NCI-H345 treated with DMSO at 0.1 percent for 48 hours (cell line): ENCODE data around the gene ZFYVE27.
A peak's percentile ranks its signal among the peaks of the same experiment; 100 is the strongest.

Experiments used
- DNase-seq: peaks from one replicate; lab custom pipeline; 2025; ENCODE audit not compliant: unreplicated experiment; lab: John Stamatoyannopoulos, UW

ZFYVE27 gene

GRCh38 chr10:97766996-97767924 is 30.3 kb downstream of the ZFYVE27 start:
- no peak for DNase-seq

GRCh38 chr10:97768322-97769315 is 31.7 kb downstream of the ZFYVE27 start:
- DNase-seq, result no peak

- DNase-seq, result no peak
Observed at GRCh38 chr10:97770255-97770654, 33.3 kb downstream of the ZFYVE27 start.

GRCh38 chr10:97771055-97771891 is 34.3 kb downstream of the ZFYVE27 start:
- no peak for DNase-seq

- no peak for DNase-seq
Observed at GRCh38 chr10:97771913-97772823, 35.2 kb downstream of the ZFYVE27 start, which contains the start of gene SFRP5. Gene SFRP5, minus strand, starts transcription at chr10:97771999. Its CDS starts 166 bp downstream, at chr10:97771833.

GRCh38 chr10:97773096-97773495 is 36.2 kb downstream of the ZFYVE27 start:
- no peak for DNase-seq

GRCh38 chr10:97774811-97775294 is 37.9 kb downstream of the ZFYVE27 start:
- DNase-seq, result no peak

- DNase-seq, result no peak
Observed at GRCh38 chr10:97777143-97777542, 40.2 kb downstream of the ZFYVE27 start.

- no peak for DNase-seq
Observed at GRCh38 chr10:97778452-97779302, 41.7 kb downstream of the ZFYVE27 start.

- DNase-seq, result no peak
Observed at GRCh38 chr10:97779492-97779891, 42.6 kb downstream of the ZFYVE27 start.

GRCh38 chr10:97779975-97780374 is 43.0 kb downstream of the ZFYVE27 start:
- DNase-seq, result no peak

GRCh38 chr10:97780841-97781617 is 44.1 kb downstream of the ZFYVE27 start:
- DNase-seq, result peak; percentile 34

- DNase-seq, result no peak
Observed at GRCh38 chr10:97781618-97782331, 44.8 kb downstream of the ZFYVE27 start.

GRCh38 chr10:97782455-97783228 is 45.7 kb downstream of the ZFYVE27 start:
- no peak for DNase-seq

GRCh38 chr10:97784200-97784810 is 47.4 kb downstream of the ZFYVE27 start:
- DNase-seq, result no peak

- DNase-seq, result peak; percentile 18
Observed at GRCh38 chr10:97785231-97785630, 48.3 kb downstream of the ZFYVE27 start.
